SH-SY5Y (cell line): ENCODE measurements around the gene BCL7A.

Experiments used
- GATA2 ChIP-seq: IDR thresholded peaks from 2 replicates; pipeline ENCODE4 v1.6.1; 2011; ENCODE audit warnings: mild to moderate bottlenecking, low read depth, low read length
- GATA3 ChIP-seq: IDR thresholded peaks from 2 replicates; pipeline ENCODE4 v1.6.1; 2011; ENCODE audit warnings: low read depth, mild to moderate bottlenecking, low read length, moderate library complexity

DNA sequence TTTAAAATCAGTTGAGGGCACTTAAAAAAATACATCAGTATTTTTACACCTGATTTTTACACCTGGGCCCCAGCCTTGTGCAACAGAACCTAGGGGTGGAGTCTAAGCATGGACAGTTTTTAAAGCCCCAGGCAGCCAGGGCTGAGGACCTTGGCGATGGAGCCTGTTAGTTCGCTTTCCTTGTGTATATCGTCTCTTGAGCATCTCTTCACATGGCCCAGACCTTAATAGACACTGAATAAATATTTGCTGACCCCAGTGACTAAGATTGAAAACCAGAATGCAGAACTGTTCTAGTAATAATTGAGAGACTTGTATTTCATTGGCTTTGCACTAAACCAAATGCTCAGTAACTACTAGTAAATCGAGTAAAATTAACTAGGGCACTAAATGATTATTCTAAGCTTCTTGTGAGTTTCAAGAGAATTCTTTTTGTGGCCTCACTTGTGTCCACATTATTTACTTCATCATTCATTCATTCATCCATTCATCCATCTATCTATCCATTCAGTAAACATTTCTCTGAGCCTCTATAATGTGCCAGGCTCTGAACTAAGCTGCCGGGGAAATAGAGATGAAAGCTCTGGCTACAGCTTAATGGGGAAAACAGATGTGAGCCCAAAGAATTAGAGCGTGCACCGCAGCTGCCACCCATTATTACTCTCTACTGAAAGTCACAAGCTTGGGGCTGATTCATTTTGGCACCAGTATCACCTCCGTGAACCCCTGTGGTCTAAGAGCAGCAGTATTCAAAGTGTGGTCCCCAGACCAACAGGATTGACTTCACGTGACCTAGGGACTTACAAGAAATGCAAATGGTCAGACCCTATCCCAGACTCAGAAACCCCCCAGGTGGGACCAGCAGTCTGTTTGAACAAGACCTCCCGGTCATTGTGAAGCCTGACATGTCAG lies 30.7 kb upstream of the BCL7A start:
- TF ChIP-seq GATA2, result no peak
- no peak for TF ChIP-seq GATA3
